GM18519 (cell line): ENCODE data around the gene IL32.
"Not testable (repeated sequence)": the region's sequence is repeated elsewhere in the genome, so short reads cannot be mapped to it uniquely, and the experiment has no call there.

Experiments
- ATAC-seq: cut with Tn5 transposase; IDR thresholded peaks from one replicate; pipeline ENCODE4 v1.9.1; 2021; ENCODE audit warnings: mild to moderate bottlenecking, moderate library complexity; ENCODE audit not compliant: unreplicated experiment, low FRiP score

IL32 gene

GRCh38 chr16:3068487-3068886 is 3.0 kb downstream of the IL32 start:
- ATAC-seq, result no peak

DNA sequence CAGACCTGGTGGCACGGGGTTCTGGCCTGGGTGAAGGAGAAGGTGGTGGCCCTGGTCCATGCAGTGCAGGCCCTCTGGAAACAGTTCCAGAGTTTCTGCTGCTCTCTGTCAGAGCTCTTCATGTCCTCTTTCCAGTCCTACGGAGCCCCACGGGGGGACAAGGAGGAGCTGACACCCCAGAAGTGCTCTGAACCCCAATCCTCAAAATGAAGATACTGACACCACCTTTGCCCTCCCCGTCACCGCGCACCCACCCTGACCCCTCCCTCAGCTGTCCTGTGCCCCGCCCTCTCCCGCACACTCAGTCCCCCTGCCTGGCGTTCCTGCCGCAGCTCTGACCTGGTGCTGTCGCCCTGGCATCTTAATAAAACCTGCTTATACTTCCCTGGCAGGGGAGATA is 3.7 kb downstream of the IL32 start:
- not testable (repeated sequence) for ATAC-seq

- ATAC-seq, result no peak
These were observed 5.2 kb downstream of the IL32 start for GRCh38 chr16:3070608-3071111.

GRCh38 chr16:3071655-3072054 is 6.2 kb downstream of the IL32 start:
- ATAC-seq, result no peak

DNA sequence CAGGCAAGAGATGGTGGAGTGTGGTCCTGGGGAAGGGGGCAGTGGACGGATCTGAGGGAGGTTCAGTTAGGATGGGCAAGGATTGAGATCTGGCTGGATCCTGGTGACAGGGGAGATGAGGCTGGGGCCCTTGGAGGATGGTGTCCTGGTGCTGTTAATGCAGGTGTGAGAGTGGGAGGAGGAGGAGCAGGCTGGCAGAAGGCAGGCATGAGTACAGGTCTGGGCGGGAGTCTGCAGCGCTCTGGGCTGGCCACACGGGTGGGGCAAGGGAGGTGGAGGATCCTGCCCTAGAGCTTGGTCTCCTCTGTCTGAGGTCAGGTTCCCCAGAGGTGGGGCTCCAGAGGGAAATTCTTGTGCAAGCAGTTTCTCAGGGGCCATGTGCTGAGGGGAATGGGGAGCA is 6.7 kb downstream of the IL32 start:
- ATAC-seq, result not testable (repeated sequence)

DNA sequence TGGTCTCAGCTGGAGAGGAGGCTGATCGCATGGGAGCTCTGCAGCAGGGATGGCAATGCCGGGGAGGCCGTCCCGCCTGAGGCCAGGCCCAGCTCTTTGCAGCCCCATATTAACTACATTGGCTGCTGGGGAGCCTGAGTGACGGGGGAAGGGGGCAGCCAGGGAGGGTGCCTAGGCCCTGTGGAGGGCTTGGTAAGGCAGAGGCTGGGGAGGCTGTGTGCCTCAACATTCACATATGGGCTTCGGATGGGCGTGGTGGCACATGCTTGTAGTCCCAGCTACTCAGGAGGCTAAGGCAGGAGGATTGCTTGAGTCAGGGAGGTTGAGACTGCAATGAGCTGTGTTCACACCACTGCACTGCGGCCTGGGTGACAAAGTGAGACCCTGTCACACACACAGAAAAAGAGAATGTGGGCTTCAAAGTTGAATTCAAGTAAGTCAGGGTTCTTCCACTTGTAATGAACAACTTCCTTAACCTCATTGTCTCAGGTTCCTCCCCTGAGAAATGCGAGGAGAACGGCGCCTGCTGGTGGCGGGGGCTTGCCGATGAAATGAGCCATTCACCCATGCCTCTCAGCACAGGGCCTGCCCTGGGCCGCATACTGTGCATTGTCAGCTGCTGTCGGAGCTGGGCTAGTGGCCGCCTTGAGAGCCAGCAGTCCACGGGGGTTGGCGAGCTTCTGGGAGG is 7.3 kb downstream of the IL32 start:
- ATAC-seq, result not testable (repeated sequence)

- no peak for ATAC-seq
These were observed 8.0 kb downstream of the IL32 start for GRCh38 chr16:3073448-3073847.

- no peak for ATAC-seq
These were observed 9.6 kb downstream of the IL32 start for GRCh38 chr16:3074860-3075522.

DNA sequence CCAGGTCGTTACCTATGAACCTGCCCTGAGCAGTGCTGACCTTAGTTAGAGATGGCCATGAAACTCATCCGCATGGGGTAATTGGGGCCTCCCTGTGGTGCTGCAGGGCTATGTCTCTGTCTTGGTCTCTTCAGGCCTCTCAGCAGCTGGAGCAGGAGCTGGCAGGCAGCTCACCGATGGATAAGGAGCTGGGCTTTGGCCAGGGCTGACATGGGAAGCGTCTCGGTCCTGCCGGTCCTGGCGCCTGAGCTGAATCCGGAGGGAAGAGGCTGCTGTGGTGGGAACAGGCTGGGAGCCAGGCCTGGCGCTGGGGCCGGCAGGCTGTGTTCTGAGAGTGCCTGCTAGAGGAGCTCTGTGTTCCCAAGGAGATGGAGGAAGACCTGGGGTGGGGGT is 10.1 kb downstream of the IL32 start:
- no peak for ATAC-seq

GRCh38 chr16:3075946-3076345 is 10.5 kb downstream of the IL32 start:
- ATAC-seq, result not testable (repeated sequence)

GRCh38 chr16:3076577-3076976 is 11.1 kb downstream of the IL32 start:
- ATAC-seq, result no peak

DNA sequence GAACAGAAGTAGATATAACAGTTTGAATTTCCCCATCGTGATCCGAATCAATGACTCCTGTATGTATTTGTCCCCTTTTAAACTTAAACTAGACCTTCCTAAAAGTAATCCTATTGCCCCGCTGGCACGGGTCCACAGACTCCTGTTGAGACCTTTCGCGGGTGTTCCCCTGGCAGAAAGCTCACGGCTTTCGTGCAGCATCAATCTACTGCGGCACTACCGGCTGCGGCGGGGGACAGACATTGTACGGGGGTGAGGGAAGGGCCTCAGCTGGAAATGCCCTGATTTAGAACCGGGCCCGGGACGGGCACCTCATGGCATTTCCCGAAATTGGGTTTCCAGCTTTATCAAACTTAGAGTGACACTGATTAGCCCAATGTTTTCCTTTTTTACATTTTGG is 14.6 kb downstream of the IL32 start:
- no peak for ATAC-seq

DNA sequence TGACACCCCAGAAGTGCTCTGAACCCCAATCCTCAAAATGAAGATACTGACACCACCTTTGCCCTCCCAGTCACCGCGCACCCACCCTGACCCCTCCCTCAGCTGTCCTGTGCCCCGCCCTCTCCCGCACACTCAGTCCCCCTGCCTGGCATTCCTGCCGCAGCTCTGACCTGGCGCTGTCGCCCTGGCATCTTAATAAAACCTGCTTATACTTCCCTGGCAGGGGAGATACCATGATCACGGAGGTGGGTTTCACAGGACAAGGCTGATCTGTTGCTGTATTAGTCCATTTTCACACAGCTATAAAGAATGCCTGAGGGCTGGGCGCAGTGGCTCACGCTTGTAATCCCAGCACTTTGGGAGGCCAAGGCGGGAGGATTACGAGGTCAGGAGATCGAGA is 16.5 kb downstream of the IL32 start:
- not testable (repeated sequence) for ATAC-seq

DNA sequence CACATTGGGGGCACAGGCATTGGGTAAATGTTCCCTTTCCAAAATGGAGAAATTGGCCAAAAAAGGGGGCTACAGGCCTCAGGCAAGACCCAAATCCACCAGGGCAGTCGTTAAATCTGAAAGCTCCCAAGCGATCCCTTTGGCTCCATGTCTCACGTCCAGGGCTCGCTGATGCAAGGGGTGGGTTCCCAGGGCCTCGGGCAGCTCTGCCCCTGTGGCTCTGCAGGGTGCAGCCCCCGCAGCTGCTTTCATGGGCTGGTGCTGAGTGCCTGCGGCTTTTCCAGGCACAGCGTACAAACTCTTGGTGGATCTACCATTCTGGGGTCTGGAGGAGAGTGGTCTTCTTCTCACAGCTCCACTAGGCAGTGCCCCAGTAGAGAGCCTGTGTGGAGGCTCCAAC is 18.0 kb downstream of the IL32 start:
- ATAC-seq, result not testable (repeated sequence)

- no peak for ATAC-seq
These were observed 19.1 kb downstream of the IL32 start for GRCh38 chr16:3084491-3084890.

GRCh38 chr16:3084969-3085670 is 19.7 kb downstream of the IL32 start:
- no peak for ATAC-seq

DNA sequence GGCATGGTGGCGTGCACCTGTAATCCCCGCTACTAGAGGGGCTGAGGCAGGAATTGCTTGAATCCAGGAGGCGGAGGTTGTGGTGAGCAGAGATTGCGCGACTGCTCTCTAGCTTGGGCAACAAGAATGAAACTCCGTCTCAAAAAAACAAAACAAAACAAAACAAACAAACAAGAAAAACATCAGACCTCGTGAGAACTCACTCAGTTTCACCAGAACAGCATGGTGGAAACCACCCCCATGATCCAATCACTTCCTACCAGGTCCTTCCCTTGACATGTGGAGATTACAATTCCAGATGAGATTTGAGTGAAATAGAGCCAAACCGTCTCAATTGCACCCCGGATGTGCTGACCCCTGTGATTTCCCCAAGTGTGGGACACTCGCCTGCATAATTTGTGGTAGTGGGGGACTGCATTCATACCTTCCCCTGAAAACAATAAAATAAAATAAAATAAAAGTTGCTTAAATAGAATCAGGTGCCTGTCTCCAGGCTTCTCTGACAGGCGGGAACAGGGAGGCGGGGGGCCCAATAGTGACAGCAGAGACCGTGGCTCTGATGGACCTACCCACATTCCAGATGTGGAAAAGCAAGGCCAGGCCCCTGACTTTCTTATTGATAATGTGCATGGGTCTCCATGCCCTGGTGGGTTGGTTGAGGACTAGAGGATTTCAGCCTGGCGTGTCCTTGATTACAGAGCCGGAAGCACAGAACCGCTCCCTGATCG is 20.6 kb downstream of the IL32 start:
- no peak for ATAC-seq

- no peak for ATAC-seq
These were observed 21.3 kb downstream of the IL32 start for GRCh38 chr16:3086596-3087242.

DNA sequence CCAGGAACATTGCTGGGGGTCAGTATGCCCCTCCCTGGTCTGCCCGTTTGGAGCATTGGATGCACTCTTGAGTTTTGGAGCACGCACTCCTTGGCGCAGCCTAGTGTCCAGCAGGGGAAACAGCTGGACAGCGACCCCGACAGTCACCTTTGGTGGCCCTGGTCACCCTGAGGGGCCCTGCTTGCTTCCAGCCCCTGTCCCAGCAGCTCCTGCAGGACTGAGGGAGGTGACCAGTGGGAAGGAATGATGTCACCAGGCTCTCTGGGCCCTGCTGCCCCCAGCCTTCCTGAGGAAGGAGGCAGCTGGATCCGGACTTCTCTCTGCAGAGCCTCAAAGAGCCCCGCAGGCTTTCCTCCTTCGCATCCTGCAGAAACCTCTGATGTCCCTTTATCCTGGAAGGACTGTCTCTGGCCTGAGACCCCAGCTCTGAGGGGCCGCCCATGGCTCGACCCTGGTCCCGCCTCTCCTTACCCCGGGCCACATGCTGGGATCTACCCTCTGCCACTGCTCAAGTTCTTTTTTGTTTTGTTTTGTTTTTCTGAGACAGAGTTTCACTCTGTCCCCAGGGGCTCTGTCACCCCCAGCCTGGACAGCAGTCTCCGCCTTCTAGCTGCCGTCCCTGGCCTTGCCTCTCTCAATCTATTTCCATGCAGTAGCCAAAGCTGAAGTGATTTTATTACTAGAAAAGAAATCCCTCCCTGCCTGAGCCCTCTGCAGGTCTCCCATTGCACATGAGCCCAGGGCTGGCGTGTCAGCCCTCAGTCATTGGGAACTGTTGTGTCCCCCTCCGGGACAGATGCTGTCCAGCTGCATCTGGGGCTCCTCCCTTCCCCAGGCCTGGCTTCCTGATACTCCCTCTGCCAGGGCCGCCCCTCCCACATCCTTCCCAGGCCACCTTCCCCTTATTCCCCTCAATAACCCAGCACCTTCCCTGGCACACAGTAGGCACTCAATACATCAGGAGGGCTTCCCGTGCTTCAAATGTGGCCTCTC is 22.1 kb downstream of the IL32 start:
- ATAC-seq, result no peak
